Glutamatergic neuron (in vitro differentiated cells): Measurements from ENCODE around the gene MSI2. TPM values are rescaled to one million over a fixed set of nuclear protein-coding genes. Genes with fewer than 3 reads are reported as not detected.

Experiments used
- DNase-seq: peaks from one replicate; pipeline ENCODE4 v3.0.0; 2022
- H3K27ac Mint-ChIP-seq: one replicate; pipeline ENCODE4 v1.8.0; 2020; ENCODE audit warnings: mild to moderate bottlenecking, mixed read lengths, inconsistent platforms; ENCODE audit not compliant: unreplicated experiment
- H3K27me3 Mint-ChIP-seq: one replicate; pipeline ENCODE4 v1.8.0; 2020; ENCODE audit warnings: mild to moderate bottlenecking, moderate library complexity, mixed read lengths, inconsistent platforms; ENCODE audit not compliant: unreplicated experiment
- H3K36me3 Mint-ChIP-seq: one replicate; pipeline ENCODE4 v1.8.0; 2020; ENCODE audit warnings: mild to moderate bottlenecking, mixed read lengths, inconsistent platforms; ENCODE audit not compliant: unreplicated experiment
- H3K4me1 Mint-ChIP-seq: one replicate; pipeline ENCODE4 v1.8.0; 2020; ENCODE audit warnings: mild to moderate bottlenecking, low read depth, mixed read lengths, inconsistent platforms; ENCODE audit not compliant: unreplicated experiment
- H3K4me3 Mint-ChIP-seq: one replicate; pipeline ENCODE4 v1.8.0; 2020; ENCODE audit warnings: mild to moderate bottlenecking, mixed read lengths, inconsistent platforms; ENCODE audit not compliant: unreplicated experiment
- H3K9me3 Mint-ChIP-seq: one replicate; pipeline ENCODE4 v1.8.0; 2020; ENCODE audit warnings: mild to moderate bottlenecking, moderate library complexity, mixed read lengths, inconsistent platforms; ENCODE audit not compliant: unreplicated experiment
- CTCF ChIP-seq: fragments of 200-600 bp; sonication (generic); IDR thresholded peaks from one replicate; pipeline ENCODE4 v1.5.0; 2021; ENCODE audit not compliant: partially characterized antibody, unreplicated experiment
- total RNA-seq: library from RNA; stranded (reverse); fragmentation: NEBNext Ultra II Directional; extraction: Animal tissue kit (Norgen Biotek cat#: 25700); gene quantifications from one replicate; pipeline ENCODE4 v1.2.1, GENCODE V29; 2021; ENCODE audit not compliant: unreplicated experiment

Gene MSI2
- total RNA-seq, 1 donor from 2014 or later: 141 TPM

DNA sequence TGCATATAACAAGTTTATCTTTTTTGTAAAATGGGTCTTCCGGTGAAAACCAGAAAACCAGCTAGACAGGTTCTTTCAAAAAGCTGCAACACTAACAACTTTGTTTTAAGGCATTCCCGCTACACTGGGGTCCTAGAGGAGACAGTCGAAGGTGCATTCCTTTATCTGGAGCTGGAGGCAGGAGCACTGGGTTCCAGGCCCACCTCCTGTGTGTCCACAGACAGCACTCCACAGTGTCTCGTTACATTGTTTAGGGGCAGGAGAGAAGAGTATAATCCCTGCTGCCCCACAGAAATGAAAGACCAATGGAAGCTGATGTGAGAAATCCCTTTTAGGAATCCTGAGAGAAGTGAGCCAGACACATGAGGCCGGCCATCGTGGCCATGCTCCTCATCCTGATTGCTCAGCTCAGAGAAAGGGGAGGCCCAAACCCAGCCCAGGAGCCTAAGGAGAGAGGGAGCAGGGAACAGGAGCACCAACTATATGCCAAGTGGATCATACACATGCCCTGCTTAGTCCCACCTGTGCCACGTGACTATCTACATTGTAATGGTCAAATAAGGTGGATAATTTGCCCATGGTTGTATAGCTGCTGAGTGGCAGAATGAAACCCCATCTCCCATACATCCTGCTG, 429.3 kb downstream of the MSI2 start:
- no peak for DNase-seq
- H3K4me1 Mint-ChIP-seq: peaks cover 11% of the 10 kb centered on the region
- TF ChIP-seq CTCF: no peak
- no peak overlapping the region for H3K27ac Mint-ChIP-seq
- no peaks in the 10 kb centered on the region for H3K9me3 Mint-ChIP-seq
- H3K36me3 Mint-ChIP-seq: no peaks in the 10 kb centered on the region
- H3K4me3 Mint-ChIP-seq: no peak overlapping the region
- no peaks in the 10 kb centered on the region for H3K27me3 Mint-ChIP-seq

GRCh38 chr17:57687642-57688041, 431.3 kb downstream of the MSI2 start:
- Mint-ChIP-seq H3K4me1 (peaks cover 11% of the 10 kb centered on the region), H3K4me3 (no peak overlapping the region), H3K36me3 (peaks cover 1% of the 10 kb centered on the region), H3K27ac (no peak overlapping the region), H3K27me3 (no peaks in the 10 kb centered on the region), H3K9me3 (no peaks in the 10 kb centered on the region)
- TF ChIP-seq CTCF: no peak
- DNase-seq: no peak

DNA sequence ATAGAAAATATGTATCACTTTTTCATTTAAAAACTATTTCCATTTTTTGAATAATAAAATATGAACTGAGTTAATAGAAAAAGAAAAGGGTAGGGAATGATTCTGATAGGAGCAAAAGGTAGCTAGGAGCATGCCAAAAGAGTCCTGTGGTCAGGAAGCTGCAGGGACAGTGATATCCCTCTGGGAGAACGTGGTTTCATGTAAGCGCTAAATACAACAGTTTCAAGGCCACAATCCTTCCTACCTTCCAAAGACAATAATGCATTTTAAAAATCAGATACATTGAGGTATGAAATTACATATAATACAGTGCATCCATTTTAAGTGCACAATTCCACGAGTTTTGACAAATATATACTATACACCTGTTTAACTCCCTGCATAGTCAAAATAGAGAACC, 432.9 kb downstream of the MSI2 start:
- Mint-ChIP-seq H3K9me3 (no peaks in the 10 kb centered on the region), H3K36me3 (peaks cover 5% of the 10 kb centered on the region), H3K27ac (no peak overlapping the region), H3K4me3 (no peak overlapping the region), H3K4me1 (peaks cover 3% of the 10 kb centered on the region), H3K27me3 (no peaks in the 10 kb centered on the region)
- TF ChIP-seq CTCF: no peak
- DNase-seq: no peak

- peaks cover 2% of the 10 kb centered on the region for H3K9me3 Mint-ChIP-seq
- no peak overlapping the region for H3K4me3 Mint-ChIP-seq
- H3K27me3 Mint-ChIP-seq: no peaks in the 10 kb centered on the region
- no peak overlapping the region for H3K27ac Mint-ChIP-seq
- H3K4me1 Mint-ChIP-seq: peaks cover 2% of the 10 kb centered on the region
- H3K36me3 Mint-ChIP-seq: peaks cover 21% of the 10 kb centered on the region
- TF ChIP-seq CTCF: no peak
- DNase-seq: no peak
Measured at GRCh38 chr17:57691939-57692338, 435.6 kb downstream of the MSI2 start.

DNA sequence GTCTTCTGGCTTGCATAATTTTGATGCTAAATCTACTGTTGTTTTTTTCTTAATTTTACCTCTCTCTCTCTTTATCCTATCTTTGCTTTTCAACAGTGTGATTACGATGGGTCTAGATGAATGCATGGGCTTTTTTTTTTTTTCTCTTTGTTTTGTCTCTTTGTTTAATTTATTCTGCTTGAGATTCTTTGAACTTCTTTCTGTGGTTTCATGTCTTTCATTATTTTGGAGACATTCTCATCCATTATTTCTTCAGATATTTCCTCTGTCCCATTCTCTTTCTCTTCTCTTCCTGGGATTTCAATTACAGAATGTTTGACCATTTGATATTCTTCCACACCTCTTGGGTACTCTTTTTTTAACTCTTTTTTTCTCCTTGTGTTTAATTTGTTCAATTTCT, 436.4 kb downstream of the MSI2 start:
- Mint-ChIP-seq H3K4me1 (peaks cover 2% of the 10 kb centered on the region), H3K36me3 (peaks cover 21% of the 10 kb centered on the region), H3K27me3 (no peaks in the 10 kb centered on the region), H3K4me3 (no peak overlapping the region), H3K27ac (no peak overlapping the region), H3K9me3 (peaks cover 2% of the 10 kb centered on the region)
- no peak for TF ChIP-seq CTCF
- DNase-seq: no peak
